GM12874 (cell line): ENCODE measurements around the gene DISC1.

Experiments used
- TF ChIP-seq, protein P1 (sequence below): IDR thresholded peaks from 2 replicates; pipeline ENCODE4 v1.5.1; 2011; ENCODE audit warnings: low read depth, mild to moderate bottlenecking, control low read depth, low read length, moderate library complexity; ENCODE audit not compliant: insufficient read depth

Gene DISC1

DNA sequence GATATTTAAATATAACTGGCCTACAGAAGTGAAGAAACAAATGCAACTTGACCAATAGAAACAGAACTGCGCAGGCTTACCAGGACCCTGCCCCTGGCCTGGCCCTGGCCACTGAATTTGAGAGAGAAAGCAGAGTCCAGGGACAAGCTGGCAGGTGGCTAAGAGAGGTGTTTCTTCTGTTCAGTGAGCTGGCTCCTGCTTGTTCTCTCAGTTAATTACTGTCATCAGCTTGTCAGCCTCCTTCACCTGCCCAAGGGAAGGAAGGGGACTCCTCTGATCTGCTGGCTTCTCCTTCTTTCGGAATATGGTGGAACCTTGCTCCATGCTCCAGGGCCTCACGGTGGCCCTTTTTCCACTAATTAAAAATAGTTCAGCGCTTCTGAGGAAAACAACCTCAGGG is 388.4 kb downstream of the DISC1 start:
- TF ChIP-seq, protein P1, sequence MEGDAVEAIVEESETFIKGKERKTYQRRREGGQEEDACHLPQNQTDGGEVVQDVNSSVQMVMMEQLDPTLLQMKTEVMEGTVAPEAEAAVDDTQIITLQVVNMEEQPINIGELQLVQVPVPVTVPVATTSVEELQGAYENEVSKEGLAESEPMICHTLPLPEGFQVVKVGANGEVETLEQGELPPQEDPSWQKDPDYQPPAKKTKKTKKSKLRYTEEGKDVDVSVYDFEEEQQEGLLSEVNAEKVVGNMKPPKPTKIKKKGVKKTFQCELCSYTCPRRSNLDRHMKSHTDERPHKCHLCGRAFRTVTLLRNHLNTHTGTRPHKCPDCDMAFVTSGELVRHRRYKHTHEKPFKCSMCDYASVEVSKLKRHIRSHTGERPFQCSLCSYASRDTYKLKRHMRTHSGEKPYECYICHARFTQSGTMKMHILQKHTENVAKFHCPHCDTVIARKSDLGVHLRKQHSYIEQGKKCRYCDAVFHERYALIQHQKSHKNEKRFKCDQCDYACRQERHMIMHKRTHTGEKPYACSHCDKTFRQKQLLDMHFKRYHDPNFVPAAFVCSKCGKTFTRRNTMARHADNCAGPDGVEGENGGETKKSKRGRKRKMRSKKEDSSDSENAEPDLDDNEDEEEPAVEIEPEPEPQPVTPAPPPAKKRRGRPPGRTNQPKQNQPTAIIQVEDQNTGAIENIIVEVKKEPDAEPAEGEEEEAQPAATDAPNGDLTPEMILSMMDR, result no peak

- TF ChIP-seq, protein P1, result no peak
Measured at GRCh38 chr1:232016616-232017015, 390.0 kb downstream of the DISC1 start.

GRCh38 chr1:232017057-232017456 is 390.5 kb downstream of the DISC1 start:
- TF ChIP-seq, protein P1, result no peak

- TF ChIP-seq, protein P1, result no peak
Measured at GRCh38 chr1:232017759-232018158, 391.2 kb downstream of the DISC1 start.

DNA sequence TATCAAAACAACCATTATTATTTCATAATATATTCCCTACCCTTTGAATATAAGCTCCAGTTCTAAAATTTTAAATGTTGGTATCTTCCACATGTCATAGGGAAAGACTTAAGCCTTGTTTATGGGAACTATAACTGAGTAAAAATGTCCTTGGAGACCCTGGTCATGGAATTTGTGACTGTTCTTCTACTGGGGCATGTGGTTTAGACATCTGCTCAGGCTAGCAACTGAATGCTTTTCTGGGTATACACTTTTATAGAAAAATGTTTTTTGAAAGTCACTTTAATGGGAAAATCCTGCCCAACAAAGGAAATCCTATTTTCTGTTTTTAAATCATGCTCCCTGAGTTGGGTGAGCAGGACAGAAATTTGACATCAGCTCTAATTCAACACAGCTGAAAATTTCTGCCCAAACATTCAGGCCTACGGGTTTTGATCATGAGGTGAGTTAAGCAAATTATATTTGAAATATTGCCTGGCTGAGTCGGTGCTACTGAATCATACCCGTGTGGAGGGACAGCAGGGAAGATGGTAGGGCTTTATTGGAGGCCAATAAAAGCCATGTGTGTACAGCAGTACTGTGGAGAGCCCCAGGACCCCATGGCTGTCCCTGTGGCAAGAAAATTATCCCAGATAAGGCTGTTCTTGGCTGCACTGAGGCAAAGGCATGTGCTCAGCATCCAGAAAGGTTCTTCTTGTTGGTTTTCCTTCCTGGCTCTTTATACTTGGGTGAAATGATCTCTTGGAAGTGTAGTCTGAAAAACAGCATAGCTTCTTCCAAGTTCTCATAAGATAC is 391.8 kb downstream of the DISC1 start:
- TF ChIP-seq, protein P1, result no peak

- TF ChIP-seq, protein P1, result no peak
Measured at GRCh38 chr1:232019026-232019340, 392.4 kb downstream of the DISC1 start.

DNA sequence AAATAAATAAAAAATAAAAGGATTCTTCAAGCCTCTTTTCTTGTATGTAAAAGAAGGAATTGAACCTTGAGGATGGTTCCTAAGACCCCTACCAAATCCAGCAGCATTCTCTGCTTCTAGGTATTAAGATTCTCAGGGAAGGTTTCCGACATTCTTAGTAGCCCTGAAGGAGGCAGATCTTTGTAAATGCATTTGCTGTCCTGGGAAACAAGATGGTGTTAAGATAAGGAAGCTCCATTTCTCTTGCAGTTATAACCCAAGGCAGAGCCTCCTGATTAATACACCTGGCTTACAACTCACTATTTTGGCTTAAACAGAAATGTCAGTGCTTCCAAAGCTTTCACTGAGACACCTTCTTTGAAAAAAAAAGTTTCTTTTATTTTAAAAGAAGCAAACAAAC is 393.8 kb downstream of the DISC1 start:
- TF ChIP-seq, protein P1, result no peak
